PFSK-1 (cell line): ENCODE results near the gene AHDC1.

Experiments used
- FOXP2 ChIP-seq: optimal IDR thresholded peaks from 2 replicates; pipeline ENCODE3; 2011; ENCODE audit warnings: borderline replicate concordance, control low read depth, inconsistent platforms; ENCODE audit not compliant: insufficient read depth; ENCODE audit errors: extremely low read length, extremely low read depth
- POLR2AphosphoS5 ChIP-seq: IDR thresholded peaks from 2 replicates; pipeline ENCODE4 v1.6.1; 2012; ENCODE audit warnings: low read depth, mild to moderate bottlenecking, control low read depth, low read length, moderate library complexity
- REST ChIP-seq, 2 experiments: IDR thresholded peaks; 2 replicates each; pipeline versions ENCODE4 v1.6.1 to v1.8.0; 2011 to 2012; ENCODE audit warnings: low read depth in 2 of 2, low read length in 2 of 2, control low read depth in 1 of 2, inconsistent platforms in 1 of 2, mild to moderate bottlenecking in 1 of 2, moderate library complexity in 1 of 2; ENCODE audit not compliant: insufficient read depth in 1 of 2
- SIN3A ChIP-seq: IDR thresholded peaks from 2 replicates; pipeline ENCODE4 v1.6.1; 2012; ENCODE audit warnings: mild to moderate bottlenecking, low read length, moderate library complexity, borderline replicate concordance; ENCODE audit not compliant: insufficient read depth
- TAF1 ChIP-seq: IDR thresholded peaks from 2 replicates; pipeline ENCODE4 v1.6.1; 2012; ENCODE audit warnings: low read length, control low read depth, borderline replicate concordance; ENCODE audit not compliant: insufficient read depth

Gene AHDC1

GRCh38 chr1:27633298-27633610 lies 29.3 kb upstream of the AHDC1 start:
- no peak for TF ChIP-seq SIN3A
- TF ChIP-seq REST (IDR thresholded peaks at IDR 0.05; ENCODE audit: insufficient read depth in 1 of 2, low read depth in 2 of 2, low read length in 2 of 2), result no peak
- TF ChIP-seq FOXP2, result no peak
- no peak for TF ChIP-seq POLR2AphosphoS5
- TF ChIP-seq TAF1, result no peak

- no peak for TF ChIP-seq TAF1
- no peak for TF ChIP-seq FOXP2
- TF ChIP-seq REST (IDR thresholded peaks at IDR 0.05; ENCODE audit: insufficient read depth in 1 of 2, low read depth in 2 of 2, low read length in 2 of 2), result no peak
- no peak for TF ChIP-seq POLR2AphosphoS5
Observed at GRCh38 chr1:27632387-27633297, 28.7 kb upstream of the AHDC1 start.

GRCh38 chr1:27630859-27631491 lies 27.0 kb upstream of the AHDC1 start:
- TF ChIP-seq FOXP2 (no peak), REST (IDR thresholded peaks at IDR 0.05; ENCODE audit: insufficient read depth in 1 of 2, low read depth in 2 of 2, low read length in 2 of 2) (no peak), TAF1 (no peak)

DNA sequence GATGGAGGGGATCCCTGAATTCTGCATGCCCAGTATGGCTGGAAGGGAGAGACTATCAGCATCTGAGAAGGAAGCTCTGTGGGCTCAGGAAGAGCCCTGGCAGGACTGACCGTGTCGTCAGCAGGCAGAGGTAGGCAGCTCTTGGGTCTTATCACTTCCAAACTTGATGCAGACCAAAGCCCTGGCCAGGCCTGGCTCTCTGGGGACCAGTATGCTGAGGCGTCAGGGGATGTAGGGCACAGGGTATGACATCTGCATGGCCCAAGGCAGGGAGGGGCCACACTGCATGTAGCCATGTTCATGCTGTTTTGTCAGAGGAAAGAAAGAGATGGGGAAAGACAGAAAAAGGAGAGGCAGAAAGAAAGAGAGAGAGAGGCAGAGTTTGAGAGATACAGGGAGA lies 24.8 kb upstream of the AHDC1 start:
- no peak for TF ChIP-seq FOXP2
- TF ChIP-seq POLR2AphosphoS5, result no peak
- no peak for TF ChIP-seq TAF1
- TF ChIP-seq REST (IDR thresholded peaks at IDR 0.05; ENCODE audit: insufficient read depth in 1 of 2, low read depth in 2 of 2, low read length in 2 of 2), result no peak
- no peak for TF ChIP-seq SIN3A

DNA sequence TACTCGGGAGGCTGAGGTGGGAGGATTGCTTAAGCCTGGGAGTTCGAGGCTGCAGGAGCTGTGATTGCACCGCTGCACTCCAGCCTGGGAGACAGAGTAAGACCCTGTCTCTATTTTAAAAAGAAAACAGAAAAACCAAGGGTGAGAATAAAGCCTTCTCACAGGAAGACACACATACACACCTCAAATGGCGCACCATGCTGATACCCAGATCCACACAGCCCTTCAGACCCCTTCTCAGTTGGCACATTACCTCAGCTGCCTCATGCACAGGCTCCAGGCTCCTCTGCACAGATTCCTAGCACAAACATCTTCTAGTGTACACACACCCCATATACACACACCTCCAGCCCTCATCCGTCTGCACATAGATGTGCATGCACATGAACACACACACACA lies 23.1 kb upstream of the AHDC1 start:
- no peak for TF ChIP-seq FOXP2
- TF ChIP-seq SIN3A, result no peak
- no peak for TF ChIP-seq TAF1
- no peak for TF ChIP-seq POLR2AphosphoS5
- TF ChIP-seq REST (IDR thresholded peaks at IDR 0.05; ENCODE audit: insufficient read depth in 1 of 2, low read depth in 2 of 2, low read length in 2 of 2), result no peak
